HFFc6 (cell line): ENCODE data around the gene ZNF90. TPM values are rescaled to one million over a fixed set of nuclear protein-coding genes. Genes with fewer than 3 reads are reported as not detected.
"Not testable (repeated sequence)": the region's sequence is repeated elsewhere in the genome, so short reads cannot be mapped to it uniquely, and the experiment has no call there.

Source experiments
- DNase-seq: peaks from one replicate; pipeline ENCODE4 v3.0.0-alpha.2; 2018
- H3K27ac Mint-ChIP-seq: 2 replicates; pipeline ENCODE4 v1.8.0; 2020; ENCODE audit warnings: mild to moderate bottlenecking, mixed read lengths
- H3K27me3 Mint-ChIP-seq: 2 replicates; pipeline ENCODE4 v1.8.0; 2021; ENCODE audit warnings: mild to moderate bottlenecking, moderate library complexity, mixed read lengths; ENCODE audit not compliant: insufficient read depth
- H3K36me3 Mint-ChIP-seq: 2 replicates; pipeline ENCODE4 v1.8.0; 2021; ENCODE audit warnings: low read depth, mixed read lengths
- H3K4me1 Mint-ChIP-seq: 2 replicates; pipeline ENCODE4 v1.8.0; 2020; ENCODE audit warnings: low read depth, mixed read lengths
- H3K4me3 Mint-ChIP-seq: 2 replicates; pipeline ENCODE4 v1.8.0; 2020; ENCODE audit warnings: mild to moderate bottlenecking, moderate library complexity, mixed read lengths
- H3K9me3 Mint-ChIP-seq: 2 replicates; pipeline ENCODE4 v1.8.0; 2020; ENCODE audit warnings: mild to moderate bottlenecking, mixed read lengths
- CTCF ChIP-seq: fragments of 200-600 bp; sonication (generic); IDR thresholded peaks from 2 replicates; pipeline ENCODE4 v1.5.0; 2021; ENCODE audit warnings: antibody characterized with exemption, mild to moderate bottlenecking
- total RNA-seq, 6 experiments: library from RNA; stranded (reverse); fragmentation: NEBNext Ultra II Directional; extraction: Animal tissue kit (Norgen Biotek cat#: 25700); gene quantifications; 2 replicates in 1 of 6; 3 replicates in 5 of 6; pipeline ENCODE4 v1.2.3, GENCODE V29; 2021

ZNF90 gene
- total RNA-seq, 6 experiments from 2014 or later = 0.74 to 1.6 (median 1.2) TPM

DNA sequence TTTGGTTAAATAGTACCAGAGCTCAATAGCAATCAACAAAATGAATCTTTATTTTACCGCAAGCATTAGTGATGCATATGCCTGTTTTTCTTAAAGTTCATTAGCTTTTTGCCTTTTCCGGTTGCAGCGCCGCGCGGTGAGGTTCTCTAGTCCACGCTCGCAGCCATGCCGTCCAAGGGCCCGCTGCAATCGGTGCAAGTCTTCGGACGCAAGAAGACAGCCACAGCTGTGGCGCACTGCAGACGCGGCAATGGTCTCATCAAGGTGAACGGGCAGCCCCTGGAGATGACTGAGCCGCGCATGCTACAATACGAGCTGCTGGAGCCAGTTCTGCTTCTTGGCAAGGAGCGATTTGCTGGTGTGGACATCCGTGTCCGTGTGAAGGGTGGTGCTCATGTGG, 47.1 kb downstream of the ZNF90 start:
- peaks cover 73% of the 10 kb centered on the region for H3K9me3 Mint-ChIP-seq
- DNase-seq = no peak
- no peak overlapping the region for H3K27ac Mint-ChIP-seq
- no peak overlapping the region for H3K4me3 Mint-ChIP-seq
- no peak for TF ChIP-seq CTCF
- H3K36me3 Mint-ChIP-seq = peaks cover 47% of the 10 kb centered on the region
- H3K27me3 Mint-ChIP-seq = no peaks in the 10 kb centered on the region
- H3K4me1 Mint-ChIP-seq = no peaks in the 10 kb centered on the region

- H3K27ac Mint-ChIP-seq, H3K4me3 Mint-ChIP-seq: not testable (repeated sequence)
Measured at GRCh38 chr19:20132933-20133332, 55.1 kb downstream of the ZNF90 start.

GRCh38 chr19:20137714-20138113, 59.9 kb downstream of the ZNF90 start:
- not testable (repeated sequence) for H3K27ac Mint-ChIP-seq, H3K36me3 Mint-ChIP-seq, DNase-seq, H3K4me1 Mint-ChIP-seq, H3K27me3 Mint-ChIP-seq, H3K4me3 Mint-ChIP-seq
- peaks cover 60% of the 10 kb centered on the region for H3K9me3 Mint-ChIP-seq

More at GRCh38 chr19:20132933-20133332, 55.1 kb downstream of the ZNF90 start:
- not testable (repeated sequence) for H3K4me1 Mint-ChIP-seq, DNase-seq, H3K27me3 Mint-ChIP-seq
- peaks cover 54% of the 10 kb centered on the region for H3K9me3 Mint-ChIP-seq
- peaks cover 15% of the 10 kb centered on the region for H3K36me3 Mint-ChIP-seq

- Mint-ChIP-seq H3K4me1 (no peaks in the 10 kb centered on the region), H3K36me3 (peaks cover 8% of the 10 kb centered on the region; the same call in 1 of the 2 replicates), H3K4me3 (no peak overlapping the region), H3K9me3 (peaks cover 45% of the 10 kb centered on the region), H3K27me3 (no peaks in the 10 kb centered on the region), H3K27ac (no peak overlapping the region)
- TF ChIP-seq CTCF = no peak
- DNase-seq = no peak
Measured at GRCh38 chr19:20151617-20152145, 73.9 kb downstream of the ZNF90 start.

- H3K36me3 Mint-ChIP-seq, H3K27ac Mint-ChIP-seq, H3K4me1 Mint-ChIP-seq, H3K27me3 Mint-ChIP-seq, DNase-seq, H3K4me3 Mint-ChIP-seq: not testable (repeated sequence)
- peaks cover 45% of the 10 kb centered on the region for H3K9me3 Mint-ChIP-seq
Measured at GRCh38 chr19:20152506-20152905, 74.7 kb downstream of the ZNF90 start.

GRCh38 chr19:20153281-20153680, 75.5 kb downstream of the ZNF90 start:
- H3K36me3 Mint-ChIP-seq = peaks cover 8% of the 10 kb centered on the region; the same call in 1 of the 2 replicates
- no peaks in the 10 kb centered on the region for H3K4me1 Mint-ChIP-seq
- H3K9me3 Mint-ChIP-seq = peaks cover 41% of the 10 kb centered on the region
- H3K27ac Mint-ChIP-seq = no peak overlapping the region
- H3K27me3 Mint-ChIP-seq = no peaks in the 10 kb centered on the region
- DNase-seq = no peak
- TF ChIP-seq CTCF = no peak
- H3K4me3 Mint-ChIP-seq = no peak overlapping the region

DNA sequence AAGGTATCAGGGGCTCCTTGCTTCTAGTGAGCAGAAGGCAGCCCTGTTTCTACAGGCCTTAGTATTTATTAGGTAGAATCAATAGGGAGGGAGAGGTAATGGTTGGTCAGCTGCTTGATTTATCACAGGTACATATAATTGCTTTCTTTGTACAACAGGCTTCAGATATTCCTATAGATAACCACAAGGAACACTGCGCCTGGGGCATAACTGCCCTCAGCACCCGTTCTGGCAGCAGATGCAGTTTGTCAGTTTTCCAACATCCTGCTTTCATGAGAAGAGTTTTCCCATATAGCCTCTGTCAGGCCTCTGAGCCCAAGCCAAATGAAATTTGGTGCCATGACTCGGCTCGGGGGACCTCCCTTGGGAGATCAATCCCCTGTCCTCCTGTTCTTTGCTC, 76.8 kb downstream of the ZNF90 start:
- no peaks in the 10 kb centered on the region for H3K4me1 Mint-ChIP-seq
- DNase-seq = no peak
- no peak overlapping the region for H3K27ac Mint-ChIP-seq
- peaks cover 49% of the 10 kb centered on the region for H3K9me3 Mint-ChIP-seq
- H3K36me3 Mint-ChIP-seq = peaks cover 8% of the 10 kb centered on the region; the same call in 1 of the 2 replicates
- no peak for TF ChIP-seq CTCF
- no peaks in the 10 kb centered on the region; the same call in 1 of the 2 replicates for H3K27me3 Mint-ChIP-seq
- no peak overlapping the region for H3K4me3 Mint-ChIP-seq
